Measurements from ENCODE around the gene ANKRD44.

DNA sequence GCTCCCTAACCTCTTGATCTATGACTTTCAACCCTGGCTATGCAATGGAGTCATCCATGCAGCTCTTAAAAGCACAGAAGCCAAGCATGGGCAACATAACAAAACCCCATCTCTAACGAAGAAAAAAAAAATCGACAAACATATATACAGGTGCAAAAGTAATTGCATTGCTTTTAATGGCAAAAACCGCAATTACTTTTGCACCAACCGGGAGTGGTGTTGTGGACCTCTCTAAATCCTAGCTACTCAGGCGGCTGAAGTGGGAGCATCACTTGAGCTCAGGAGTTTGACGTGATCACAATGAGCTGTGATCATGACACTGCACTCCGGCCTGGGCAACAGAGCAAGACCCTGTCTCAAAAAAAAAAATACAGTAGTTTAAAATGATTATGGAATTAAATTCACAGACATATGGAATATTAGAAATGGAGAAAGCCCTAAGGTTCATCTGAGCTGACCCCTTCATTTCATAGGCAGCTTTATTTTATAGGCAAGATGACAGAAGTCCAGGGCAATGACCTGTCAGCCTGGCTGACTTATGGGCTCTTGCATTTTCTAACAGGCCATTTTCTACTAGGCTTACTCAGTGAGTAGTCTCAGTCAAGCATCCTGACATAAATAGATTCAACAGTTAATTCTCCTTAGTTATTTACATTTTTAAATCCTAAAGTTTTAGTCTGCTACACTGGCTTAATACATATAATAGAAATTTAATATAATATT lies 183.8 kb downstream of the ANKRD44 start:
- TF ChIP-seq, protein P1, sequence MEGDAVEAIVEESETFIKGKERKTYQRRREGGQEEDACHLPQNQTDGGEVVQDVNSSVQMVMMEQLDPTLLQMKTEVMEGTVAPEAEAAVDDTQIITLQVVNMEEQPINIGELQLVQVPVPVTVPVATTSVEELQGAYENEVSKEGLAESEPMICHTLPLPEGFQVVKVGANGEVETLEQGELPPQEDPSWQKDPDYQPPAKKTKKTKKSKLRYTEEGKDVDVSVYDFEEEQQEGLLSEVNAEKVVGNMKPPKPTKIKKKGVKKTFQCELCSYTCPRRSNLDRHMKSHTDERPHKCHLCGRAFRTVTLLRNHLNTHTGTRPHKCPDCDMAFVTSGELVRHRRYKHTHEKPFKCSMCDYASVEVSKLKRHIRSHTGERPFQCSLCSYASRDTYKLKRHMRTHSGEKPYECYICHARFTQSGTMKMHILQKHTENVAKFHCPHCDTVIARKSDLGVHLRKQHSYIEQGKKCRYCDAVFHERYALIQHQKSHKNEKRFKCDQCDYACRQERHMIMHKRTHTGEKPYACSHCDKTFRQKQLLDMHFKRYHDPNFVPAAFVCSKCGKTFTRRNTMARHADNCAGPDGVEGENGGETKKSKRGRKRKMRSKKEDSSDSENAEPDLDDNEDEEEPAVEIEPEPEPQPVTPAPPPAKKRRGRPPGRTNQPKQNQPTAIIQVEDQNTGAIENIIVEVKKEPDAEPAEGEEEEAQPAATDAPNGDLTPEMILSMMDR (IDR thresholded peaks at IDR 0.05; ENCODE audit: low read depth, low read length, poor library complexity, severe bottlenecking), result no peak
- TF ChIP-seq EZH2phosphoT487 (IDR thresholded peaks at IDR 0.05; ENCODE audit: borderline replicate concordance, low read length), result no peak

Measured in DOHH2 (cell line).